HG03442 (cell line): ENCODE results near the gene MTFMT.
"Not testable (repeated sequence)": the region's sequence is repeated elsewhere in the genome, so short reads cannot be mapped to it uniquely, and the experiment has no call there.

Source experiments
- ATAC-seq: cut with Tn5 transposase; IDR thresholded peaks from one replicate; pipeline ENCODE4 v1.9.1; 2021; ENCODE audit warnings: mild to moderate bottlenecking, moderate library complexity; ENCODE audit not compliant: unreplicated experiment

Gene MTFMT

GRCh38 chr15:65040461-65040860 lies 11.0 kb upstream of the MTFMT start:
- ATAC-seq: no peak

- no peak for ATAC-seq
These were observed 9.4 kb upstream of the MTFMT start for GRCh38 chr15:65038836-65039235.

GRCh38 chr15:65038428-65038827 lies 9.0 kb upstream of the MTFMT start:
- no peak for ATAC-seq

- no peak for ATAC-seq
These were observed 7.9 kb upstream of the MTFMT start for GRCh38 chr15:65037309-65037708.

GRCh38 chr15:65034719-65035118 lies 5.3 kb upstream of the MTFMT start:
- ATAC-seq: no peak

GRCh38 chr15:65033659-65034269 lies 4.3 kb upstream of the MTFMT start:
- no peak for ATAC-seq

- ATAC-seq: peak; percentile 45
These were observed 3.5 kb upstream of the MTFMT start for GRCh38 chr15:65032801-65033537.

- ATAC-seq: no peak
These were observed 333 bp upstream of the MTFMT start for GRCh38 chr15:65029736-65030208.

- ATAC-seq: no peak
These were observed 1.1 kb downstream of the MTFMT start for GRCh38 chr15:65028338-65028737.

GRCh38 chr15:65027593-65027992 lies 1.8 kb downstream of the MTFMT start:
- no peak for ATAC-seq

GRCh38 chr15:65026756-65027155 lies 2.7 kb downstream of the MTFMT start:
- no peak for ATAC-seq

- ATAC-seq: no peak
These were observed 8.0 kb downstream of the MTFMT start for GRCh38 chr15:65021488-65021887.

- no peak for ATAC-seq
These were observed 9.0 kb downstream of the MTFMT start for GRCh38 chr15:65020419-65020818.

GRCh38 chr15:65011198-65011597 lies 18.2 kb downstream of the MTFMT start:
- ATAC-seq: not testable (repeated sequence)

- no peak for ATAC-seq
These were observed 20.5 kb downstream of the MTFMT start for GRCh38 chr15:65008983-65009382.

- ATAC-seq: no peak
These were observed 22.6 kb downstream of the MTFMT start for GRCh38 chr15:65006876-65007275.

- no peak for ATAC-seq
These were observed 24.4 kb downstream of the MTFMT start for GRCh38 chr15:65004993-65005392.

- ATAC-seq: no peak
These were observed 31.6 kb downstream of the MTFMT start for GRCh38 chr15:64997745-64998375.

- ATAC-seq: no peak
These were observed 32.4 kb downstream of the MTFMT start for GRCh38 chr15:64997066-64997465.

GRCh38 chr15:64993290-64993689 lies 36.1 kb downstream of the MTFMT start:
- no peak for ATAC-seq

- no peak for ATAC-seq
These were observed 37.8 kb downstream of the MTFMT start for GRCh38 chr15:64991536-64992135.

- ATAC-seq: no peak
These were observed 39.3 kb downstream of the MTFMT start for GRCh38 chr15:64990168-64990470.
